ENCODE data around the gene FARS2. TPM values are rescaled to one million over a fixed set of nuclear protein-coding genes. Genes with fewer than 3 reads are reported as not detected.

FARS2 gene
- total and polyA plus RNA-seq, 2 experiments from 2014 or later: 9.9 to 15.4 TPM

DNA sequence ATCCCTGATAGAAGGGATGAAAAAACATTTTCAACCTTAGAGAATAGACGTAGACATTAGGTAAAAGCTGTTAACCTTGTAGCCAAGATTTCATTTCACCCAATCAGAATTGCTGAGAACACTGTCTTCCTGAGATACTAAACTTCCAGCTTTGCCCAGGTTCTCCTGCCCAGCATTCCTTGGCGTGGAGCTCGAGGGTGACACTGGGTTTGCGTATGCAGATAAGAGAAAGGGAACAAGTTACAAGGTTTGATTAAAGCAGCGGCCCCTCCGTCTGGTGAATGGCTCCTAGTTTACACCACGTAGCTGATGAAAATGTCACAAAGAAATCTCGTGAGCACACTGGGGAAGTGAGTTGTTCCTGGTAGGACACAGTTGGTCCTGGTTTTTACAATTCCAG, 247.8 kb downstream of the FARS2 start:
- Histone ChIP-seq H3K27me3 (no peaks in the 10 kb centered on the region), H4K20me1 (ENCODE audit: insufficient read depth, poor library complexity, severe bottlenecking) (no peaks in the 10 kb centered on the region)
- WGBS (ENCODE audit: low lambda C conversion rate, missing lambda C conversion rate): 89% methylated on average over 8 of the region's 8 CpGs

DNA sequence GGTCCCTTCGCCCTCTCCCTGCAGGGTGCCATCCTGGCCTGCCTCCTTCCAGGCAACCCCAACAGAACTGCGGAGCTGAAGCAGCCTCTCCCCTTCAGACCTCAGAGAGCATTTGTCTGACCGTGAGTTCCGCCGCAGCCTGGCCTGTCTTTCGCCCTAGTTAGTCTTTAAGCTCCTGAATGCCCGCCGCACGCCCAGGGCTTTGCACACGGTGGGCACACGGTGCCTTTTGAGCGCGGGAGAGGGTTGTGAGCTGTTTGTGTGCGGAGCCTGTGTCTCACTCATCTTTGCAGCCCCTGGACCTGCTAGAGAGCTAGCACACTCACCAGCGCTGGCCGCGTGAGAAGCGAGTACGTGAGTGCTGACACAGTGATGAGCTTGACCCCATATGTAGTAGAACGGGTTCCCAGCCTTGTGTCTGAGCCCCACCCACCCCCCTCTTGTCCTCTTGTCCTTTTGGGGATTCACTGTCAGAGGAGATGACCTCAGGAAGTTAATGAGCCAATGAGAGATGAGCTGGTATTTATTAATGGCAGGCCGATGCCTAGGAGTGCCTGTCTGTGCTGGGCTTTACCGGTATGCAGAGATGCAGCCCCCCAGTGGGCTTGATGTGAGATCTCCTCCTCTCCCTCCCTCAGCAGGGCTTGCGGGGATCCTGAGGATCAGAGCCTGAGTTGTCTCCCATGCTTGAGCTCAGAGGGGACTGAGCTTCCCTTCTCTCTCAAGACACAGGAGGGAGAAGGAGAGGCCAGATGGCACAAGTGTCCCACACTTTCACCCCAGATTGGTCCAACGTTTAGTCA, 249.2 kb downstream of the FARS2 start:
- H3K4me2 ChIP-seq: no peak overlapping the region
- whole genome bisulfite sequencing (ENCODE audit: low lambda C conversion rate, missing lambda C conversion rate): 92% methylated on average over 24 of the region's 24 CpGs
- H3K27me3 ChIP-seq: no peaks in the 10 kb centered on the region
- H3K4me3 ChIP-seq: no peak overlapping the region
- TF ChIP-seq EZH2 (IDR thresholded peaks at IDR 0.05; ENCODE audit: borderline replicate concordance): no peak
- TF ChIP-seq, protein P1, sequence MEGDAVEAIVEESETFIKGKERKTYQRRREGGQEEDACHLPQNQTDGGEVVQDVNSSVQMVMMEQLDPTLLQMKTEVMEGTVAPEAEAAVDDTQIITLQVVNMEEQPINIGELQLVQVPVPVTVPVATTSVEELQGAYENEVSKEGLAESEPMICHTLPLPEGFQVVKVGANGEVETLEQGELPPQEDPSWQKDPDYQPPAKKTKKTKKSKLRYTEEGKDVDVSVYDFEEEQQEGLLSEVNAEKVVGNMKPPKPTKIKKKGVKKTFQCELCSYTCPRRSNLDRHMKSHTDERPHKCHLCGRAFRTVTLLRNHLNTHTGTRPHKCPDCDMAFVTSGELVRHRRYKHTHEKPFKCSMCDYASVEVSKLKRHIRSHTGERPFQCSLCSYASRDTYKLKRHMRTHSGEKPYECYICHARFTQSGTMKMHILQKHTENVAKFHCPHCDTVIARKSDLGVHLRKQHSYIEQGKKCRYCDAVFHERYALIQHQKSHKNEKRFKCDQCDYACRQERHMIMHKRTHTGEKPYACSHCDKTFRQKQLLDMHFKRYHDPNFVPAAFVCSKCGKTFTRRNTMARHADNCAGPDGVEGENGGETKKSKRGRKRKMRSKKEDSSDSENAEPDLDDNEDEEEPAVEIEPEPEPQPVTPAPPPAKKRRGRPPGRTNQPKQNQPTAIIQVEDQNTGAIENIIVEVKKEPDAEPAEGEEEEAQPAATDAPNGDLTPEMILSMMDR (IDR thresholded peaks at IDR 0.05; ENCODE audit: poor library complexity): no peak
- no peak for TF ChIP-seq EZH2phosphoT487 (IDR thresholded peaks at IDR 0.05; ENCODE audit: low read depth, severe bottlenecking, unreplicated experiment)
- no peaks in the 10 kb centered on the region for H4K20me1 ChIP-seq (ENCODE audit: insufficient read depth, poor library complexity, severe bottlenecking)
- no peak overlapping the region for H3K27ac ChIP-seq
- H3K4me1 ChIP-seq (ENCODE audit: insufficient read depth): no peaks in the 10 kb centered on the region
- no peaks in the 10 kb centered on the region for H3K36me3 ChIP-seq (replicated peaks; ENCODE audit: insufficient read depth, low read depth)
- H3K9me2 ChIP-seq (replicated peaks; ENCODE audit: insufficient read depth): no peaks in the 10 kb centered on the region
- H3K79me2 ChIP-seq: no peaks in the 10 kb centered on the region
- no peak overlapping the region for H2AFZ ChIP-seq
- no peaks in the 10 kb centered on the region for H3K9me3 ChIP-seq (ENCODE audit: low read depth)
- no peak for DNase-seq (ENCODE audit: low spot score)

More for the DNA sequence above, 247.8 kb downstream of the FARS2 start:
- H3K4me3 ChIP-seq: no peak overlapping the region
- TF ChIP-seq, protein P1 (IDR thresholded peaks at IDR 0.05; ENCODE audit: poor library complexity): no peak
- no peak for TF ChIP-seq EZH2phosphoT487 (IDR thresholded peaks at IDR 0.05; ENCODE audit: low read depth, severe bottlenecking, unreplicated experiment)
- TF ChIP-seq EZH2 (IDR thresholded peaks at IDR 0.05; ENCODE audit: borderline replicate concordance): no peak
- no peaks in the 10 kb centered on the region for H3K9me3 ChIP-seq (ENCODE audit: low read depth)
- no peaks in the 10 kb centered on the region for H3K4me1 ChIP-seq (ENCODE audit: insufficient read depth)
- no peaks in the 10 kb centered on the region for H3K79me2 ChIP-seq
- no peaks in the 10 kb centered on the region for H3K36me3 ChIP-seq (replicated peaks; ENCODE audit: insufficient read depth, low read depth)
- no peaks in the 10 kb centered on the region for H3K9me2 ChIP-seq (replicated peaks; ENCODE audit: insufficient read depth)
- no peak overlapping the region for H2AFZ ChIP-seq
- H3K27ac ChIP-seq: no peak overlapping the region
- no peak overlapping the region for H3K4me2 ChIP-seq
- DNase-seq (ENCODE audit: low spot score): no peak

DNA sequence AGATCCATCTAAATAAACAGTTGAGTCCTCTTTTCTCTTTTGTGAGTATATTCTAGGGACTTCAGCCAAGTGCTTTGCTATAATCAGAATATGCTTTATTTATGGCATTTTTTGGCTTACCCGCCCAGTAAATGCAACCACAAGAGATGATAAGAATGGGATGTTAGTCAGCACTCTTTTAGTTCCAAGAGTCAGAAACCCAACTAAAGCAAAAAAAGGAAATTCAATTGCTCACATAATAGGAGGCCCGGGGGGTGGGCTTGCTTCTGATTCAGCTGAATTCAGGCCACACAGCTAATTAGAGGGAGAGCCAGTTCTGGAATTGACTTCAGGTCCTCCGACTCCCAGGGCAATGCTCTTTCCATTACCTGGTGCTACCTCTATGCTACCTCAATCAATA, 250.6 kb downstream of the FARS2 start:
- Histone ChIP-seq H3K79me2 (no peaks in the 10 kb centered on the region), H3K27ac (no peak overlapping the region), H4K20me1 (ENCODE audit: insufficient read depth, poor library complexity, severe bottlenecking) (no peaks in the 10 kb centered on the region), H3K4me2 (no peak overlapping the region), H3K4me3 (no peak overlapping the region), H3K36me3 (replicated peaks; ENCODE audit: insufficient read depth, low read depth) (no peaks in the 10 kb centered on the region), H3K27me3 (no peaks in the 10 kb centered on the region), H2AFZ (no peak overlapping the region), H3K9me2 (replicated peaks; ENCODE audit: insufficient read depth) (no peaks in the 10 kb centered on the region), H3K4me1 (ENCODE audit: insufficient read depth) (no peaks in the 10 kb centered on the region), H3K9me3 (ENCODE audit: low read depth) (no peaks in the 10 kb centered on the region)
- WGBS (ENCODE audit: low lambda C conversion rate, missing lambda C conversion rate): 91% methylated on average over 3 of the region's 3 CpGs
- no peak for DNase-seq (ENCODE audit: low spot score)
- no peak for TF ChIP-seq EZH2 (IDR thresholded peaks at IDR 0.05; ENCODE audit: borderline replicate concordance)
- TF ChIP-seq, protein P1 (IDR thresholded peaks at IDR 0.05; ENCODE audit: poor library complexity): no peak
- no peak for TF ChIP-seq EZH2phosphoT487 (IDR thresholded peaks at IDR 0.05; ENCODE audit: low read depth, severe bottlenecking, unreplicated experiment)

All from hepatocyte (in vitro differentiated cells).